ENCODE data around the gene LAMB1.

Gene LAMB1

DNA sequence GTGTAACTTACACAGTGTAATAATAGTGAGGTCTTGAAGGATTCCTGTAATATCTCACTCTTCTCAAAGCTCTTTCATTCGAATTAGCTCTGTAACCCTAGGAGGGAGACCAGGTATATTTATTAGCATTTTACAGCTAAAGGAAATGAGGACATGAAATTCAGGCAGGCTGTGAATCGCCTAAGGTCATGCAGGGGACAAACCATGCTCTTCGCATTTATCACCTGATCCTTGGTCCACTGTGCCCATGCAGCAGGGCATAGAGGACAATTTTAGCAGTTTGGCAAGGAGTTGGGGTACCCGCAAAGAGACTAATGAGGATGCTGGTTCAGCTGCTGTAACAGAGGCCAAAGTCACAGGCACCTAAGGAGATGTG is 14.8 kb upstream of the LAMB1 start:
- Histone ChIP-seq H4K20me1 (ENCODE audit: low read depth, low read length) (no peaks in the 10 kb centered on the region), H3K36me3 (ENCODE audit: low read length) (no peaks in the 10 kb centered on the region), H3K9ac (ENCODE audit: low read length) (no peak overlapping the region), H3K27ac (ENCODE audit: low read depth, low read length) (no peak overlapping the region), H2AFZ (ENCODE audit: low read depth, low read length, severe bottlenecking) (no peak overlapping the region), H3K27me3 (ENCODE audit: low read length) (no peaks in the 10 kb centered on the region), H3F3A (ENCODE audit: insufficient read depth) (no peaks in the 10 kb centered on the region), H3K79me2 (ENCODE audit: insufficient read depth, low read length) (no peaks in the 10 kb centered on the region), H3K9me2 (replicated peaks; ENCODE audit: insufficient read depth, low read length) (no peaks in the 10 kb centered on the region), H3K4me3 (ENCODE audit: insufficient read depth, low read length, poor library complexity, severe bottlenecking) (no peak overlapping the region), H3K9me3 (ENCODE audit: insufficient read depth, low read length) (no peaks in the 10 kb centered on the region), H3K4me2 (ENCODE audit: low read depth, low read length, poor library complexity, severe bottlenecking) (no peak overlapping the region)
- TF ChIP-seq EZH2phosphoT487 (conservative IDR thresholded peaks at IDR 0.05; ENCODE audit: low read length), result no peak
- TF ChIP-seq, protein P1, sequence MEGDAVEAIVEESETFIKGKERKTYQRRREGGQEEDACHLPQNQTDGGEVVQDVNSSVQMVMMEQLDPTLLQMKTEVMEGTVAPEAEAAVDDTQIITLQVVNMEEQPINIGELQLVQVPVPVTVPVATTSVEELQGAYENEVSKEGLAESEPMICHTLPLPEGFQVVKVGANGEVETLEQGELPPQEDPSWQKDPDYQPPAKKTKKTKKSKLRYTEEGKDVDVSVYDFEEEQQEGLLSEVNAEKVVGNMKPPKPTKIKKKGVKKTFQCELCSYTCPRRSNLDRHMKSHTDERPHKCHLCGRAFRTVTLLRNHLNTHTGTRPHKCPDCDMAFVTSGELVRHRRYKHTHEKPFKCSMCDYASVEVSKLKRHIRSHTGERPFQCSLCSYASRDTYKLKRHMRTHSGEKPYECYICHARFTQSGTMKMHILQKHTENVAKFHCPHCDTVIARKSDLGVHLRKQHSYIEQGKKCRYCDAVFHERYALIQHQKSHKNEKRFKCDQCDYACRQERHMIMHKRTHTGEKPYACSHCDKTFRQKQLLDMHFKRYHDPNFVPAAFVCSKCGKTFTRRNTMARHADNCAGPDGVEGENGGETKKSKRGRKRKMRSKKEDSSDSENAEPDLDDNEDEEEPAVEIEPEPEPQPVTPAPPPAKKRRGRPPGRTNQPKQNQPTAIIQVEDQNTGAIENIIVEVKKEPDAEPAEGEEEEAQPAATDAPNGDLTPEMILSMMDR (IDR thresholded peaks at IDR 0.05; ENCODE audit: insufficient read depth, low read length, poor library complexity, severe bottlenecking), result no peak

DNA sequence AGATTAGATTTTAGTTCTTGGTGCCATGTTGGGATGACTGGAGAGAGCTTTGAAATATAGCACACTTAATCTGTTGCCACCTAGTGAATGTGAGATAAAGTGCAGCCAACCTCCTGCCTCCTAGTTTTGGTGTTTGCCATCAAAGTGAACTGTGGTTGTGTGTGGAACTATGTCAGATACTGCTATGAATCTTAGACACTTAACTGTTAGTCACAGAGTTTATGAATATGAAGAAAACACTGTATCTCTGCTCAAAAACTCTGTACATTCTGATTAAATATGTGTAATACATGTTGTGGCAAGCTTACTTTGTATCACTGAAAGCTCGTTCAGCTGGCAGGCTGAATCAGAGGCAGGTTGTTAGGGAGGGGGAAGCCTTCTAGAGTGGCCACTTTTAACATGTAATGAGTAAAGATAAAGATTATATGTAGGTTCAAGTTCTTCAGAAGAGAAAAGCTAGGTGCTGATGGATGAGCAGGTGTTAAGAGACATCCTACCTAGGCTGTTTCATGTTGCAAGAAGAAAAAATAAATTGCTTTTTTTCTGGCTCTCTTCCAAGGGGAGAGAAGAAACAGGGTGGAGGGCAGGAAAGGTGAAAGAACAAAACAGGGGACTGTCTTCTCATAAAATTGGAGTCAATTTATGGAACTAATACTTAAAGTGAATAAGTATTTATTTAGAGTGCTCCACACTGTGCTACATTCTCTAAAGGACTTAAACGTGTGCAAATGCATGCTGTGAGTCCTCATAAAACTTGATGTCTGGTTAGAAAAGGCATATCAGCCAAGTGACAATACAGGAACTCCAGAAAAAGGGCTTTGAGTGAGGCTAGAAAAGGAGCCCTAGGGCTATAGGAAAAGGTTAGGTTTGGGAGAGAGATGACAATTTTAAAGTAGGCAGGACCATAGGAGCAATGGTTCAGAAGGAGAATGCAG is 14.1 kb upstream of the LAMB1 start:
- Histone ChIP-seq H3K27ac (ENCODE audit: low read depth, low read length) (no peak overlapping the region), H3K9me2 (replicated peaks; ENCODE audit: insufficient read depth, low read length) (no peaks in the 10 kb centered on the region), H4K20me1 (ENCODE audit: low read depth, low read length) (no peaks in the 10 kb centered on the region), H3K9me3 (ENCODE audit: insufficient read depth, low read length) (no peaks in the 10 kb centered on the region), H3K79me2 (ENCODE audit: insufficient read depth, low read length) (no peaks in the 10 kb centered on the region), H3K9ac (ENCODE audit: low read length) (no peak overlapping the region), H3K4me3 (ENCODE audit: insufficient read depth, low read length, poor library complexity, severe bottlenecking) (no peak overlapping the region), H3K36me3 (ENCODE audit: low read length) (no peaks in the 10 kb centered on the region), H3K27me3 (ENCODE audit: low read length) (no peaks in the 10 kb centered on the region), H3K4me2 (ENCODE audit: low read depth, low read length, poor library complexity, severe bottlenecking) (no peak overlapping the region), H3F3A (ENCODE audit: insufficient read depth) (no peaks in the 10 kb centered on the region), H2AFZ (ENCODE audit: low read depth, low read length, severe bottlenecking) (no peak overlapping the region)
- no peak for TF ChIP-seq EZH2phosphoT487 (conservative IDR thresholded peaks at IDR 0.05; ENCODE audit: low read length)
- TF ChIP-seq, protein P1 (IDR thresholded peaks at IDR 0.05; ENCODE audit: insufficient read depth, low read length, poor library complexity, severe bottlenecking), result peak; percentile 18

DNA sequence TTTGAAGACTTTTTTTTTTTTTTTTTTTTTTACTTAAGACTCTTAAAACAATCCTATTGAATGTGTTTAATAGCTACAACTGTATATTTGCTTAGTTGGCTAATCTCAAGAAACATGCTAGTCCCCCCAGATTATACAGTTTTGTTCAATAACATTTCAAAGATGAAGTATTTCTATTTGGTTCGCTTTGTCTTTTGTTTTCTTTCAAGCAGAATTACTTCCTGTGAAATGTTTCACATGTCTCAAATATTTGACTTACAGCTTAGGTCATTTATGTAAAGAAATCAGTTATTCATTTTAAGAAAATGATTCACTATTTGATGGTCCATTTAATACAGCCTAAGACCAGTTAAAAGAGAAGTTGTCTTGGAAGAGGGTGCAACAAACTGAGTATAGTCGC is 12.8 kb upstream of the LAMB1 start:
- no peaks in the 10 kb centered on the region for H3K9me2 ChIP-seq (replicated peaks; ENCODE audit: insufficient read depth, low read length)
- H3K36me3 ChIP-seq (ENCODE audit: low read length), result no peaks in the 10 kb centered on the region
- H3K79me2 ChIP-seq (ENCODE audit: insufficient read depth, low read length), result no peaks in the 10 kb centered on the region
- no peaks in the 10 kb centered on the region for H3F3A ChIP-seq (ENCODE audit: insufficient read depth)
- no peak overlapping the region for H3K9ac ChIP-seq (ENCODE audit: low read length)
- H2AFZ ChIP-seq (ENCODE audit: low read depth, low read length, severe bottlenecking), result no peak overlapping the region
- no peak overlapping the region for H3K4me3 ChIP-seq (ENCODE audit: insufficient read depth, low read length, poor library complexity, severe bottlenecking)
- no peaks in the 10 kb centered on the region for H3K27me3 ChIP-seq (ENCODE audit: low read length)
- H3K27ac ChIP-seq (ENCODE audit: low read depth, low read length), result no peak overlapping the region
- TF ChIP-seq EZH2phosphoT487 (conservative IDR thresholded peaks at IDR 0.05; ENCODE audit: low read length), result no peak
- TF ChIP-seq, protein P1 (IDR thresholded peaks at IDR 0.05; ENCODE audit: insufficient read depth, low read length, poor library complexity, severe bottlenecking), result no peak
- H3K9me3 ChIP-seq (ENCODE audit: insufficient read depth, low read length), result no peaks in the 10 kb centered on the region
- no peaks in the 10 kb centered on the region for H4K20me1 ChIP-seq (ENCODE audit: low read depth, low read length)
- no peak overlapping the region for H3K4me2 ChIP-seq (ENCODE audit: low read depth, low read length, poor library complexity, severe bottlenecking)
